ENCODE data around the gene CFAP54. TPM values are rescaled to one million over a fixed set of nuclear protein-coding genes. Genes with fewer than 3 reads are reported as not detected.

The CFAP54 gene
- total and polyA plus RNA-seq, 2 of the 4 experiments (the other 2 are of a cell fraction): 0.18 to 0.41 TPM

GRCh38 chr12:96487634-96488033, 1.7 kb upstream of the CFAP54 start:
- in situ Hi-C loops (cut with MboI; ENCODE audit: low sequenced_read_pairs): loop anchor here (5.0 kb wide), 1 partner anchor 85 kb away; the partner anchor contains the start of gene CDK17
- Histone ChIP-seq H3K4me3 (ENCODE audit: insufficient read depth, low read depth, low read length) (no peak overlapping the region), H2AK5ac (ENCODE audit: low read depth, low read length) (no peak overlapping the region), H3K36me3 (ENCODE audit: control insufficient read depth, insufficient read depth, low read length) (no peaks in the 10 kb centered on the region), H3K27ac (ENCODE audit: insufficient read depth, low read length) (no peak overlapping the region), H3K4me2 (ENCODE audit: low read depth, low read length) (no peak overlapping the region), H2AFZ (replicated peaks; ENCODE audit: low read length, poor library complexity) (no peak overlapping the region), H3K27me3 (ENCODE audit: control insufficient read depth, insufficient read depth, low read length) (peaks cover 4% of the 10 kb centered on the region; the same call in 1 of the 2 replicates), H2AK9ac (replicated peaks; ENCODE audit: low read depth, low read length, poor library complexity) (no peak overlapping the region), H3K79me1 (ENCODE audit: low read depth in 1 of 2, low read length in 2 of 2) (no peaks in the 10 kb centered on the region; a peak in 1 of 4 replicates), H4K8ac (ENCODE audit: low read depth in 2 of 2, low read length in 2 of 2) (peak overlapping the region in 1 of 2 experiments; percentile 31; a peak in 1 of 4 replicates), H3K18ac (ENCODE audit: low read depth, low read length) (peak overlapping the region; percentile 71; the same call in 1 of the 2 replicates), H2BK5ac (ENCODE audit: low read depth, low read length, poor library complexity, severe bottlenecking) (peak overlapping the region; percentile 59), H3K14ac (replicated peaks; ENCODE audit: low read depth, low read length) (no peak overlapping the region), H3K9me1 (ENCODE audit: insufficient read depth, low read length) (no peaks in the 10 kb centered on the region), H4K5ac (ENCODE audit: low read depth, low read length) (no peak overlapping the region), H2BK15ac (ENCODE audit: low read depth, low read length) (peak overlapping the region; percentile 79; the same call in 1 of the 3 replicates), H3K23ac (ENCODE audit: low read depth, low read length) (no peak overlapping the region), H2BK20ac (ENCODE audit: low read depth, low read length) (0 out of 2 replicates have a peak overlapping the region, but pooled peaks have one; percentile 11), H4K20me1 (ENCODE audit: insufficient read depth, low read length) (no peaks in the 10 kb centered on the region), H3K9ac (ENCODE audit: low read depth, low read length) (no peak overlapping the region), H3K9me3 (ENCODE audit: control insufficient read depth, insufficient read depth, low read length) (no peaks in the 10 kb centered on the region), H2BK120ac (ENCODE audit: low read depth, low read length) (peak overlapping the region; percentile 16; the same call in 1 of the 2 replicates), H3K56ac (ENCODE audit: extremely low read depth, insufficient read depth, low read length) (no peak overlapping the region), H3K4ac (ENCODE audit: low read depth, low read length) (no peak overlapping the region), H4K91ac (ENCODE audit: insufficient read depth, low read depth, low read length) (no peak overlapping the region), H3K4me1 (ENCODE audit: control insufficient read depth, insufficient read depth, low read length) (peaks cover 4% of the 10 kb centered on the region)
- no TSS peak for BruUV-seq (replicated peaks)
- WGBS, 2 experiments (ENCODE audit: extremely low coverage in 2 of 2, insufficient read length in 1 of 2): no CpG with 5 or more reads among the region's 3 CpGs
- TF ChIP-seq BHLHE40 (IDR thresholded peaks at IDR 0.05; ENCODE audit: low read depth, low read length) (no peak), CTCF (conservative IDR thresholded peaks at IDR 0.05; ENCODE audit: low read depth, low read length) (no peak), USF2 (IDR thresholded peaks at IDR 0.05; ENCODE audit: low read depth, low read length) (no peak), MAFK (IDR thresholded peaks at IDR 0.05; ENCODE audit: low read depth, low read length) (no peak), CHD1 (IDR thresholded peaks at IDR 0.05; ENCODE audit: low read depth, low read length) (no peak), CEBPB (IDR thresholded peaks at IDR 0.05; ENCODE audit: low read depth, low read length) (no peak), SMC3 (IDR thresholded peaks at IDR 0.05; ENCODE audit: low read depth, low read length) (no peak), RAD21 (IDR thresholded peaks at IDR 0.05; ENCODE audit: low read length) (no peak), RCOR1 (IDR thresholded peaks at IDR 0.05; ENCODE audit: insufficient replicate concordance, low read length) (no peak), NFE2L2 (IDR thresholded peaks at IDR 0.05; ENCODE audit: low read depth, low read length) (no peak), MAZ (IDR thresholded peaks at IDR 0.05; ENCODE audit: borderline replicate concordance, low read depth, low read length) (no peak), POLR2A (IDR thresholded peaks at IDR 0.05; ENCODE audit: low read depth, low read length) (no peak), FOS (IDR thresholded peaks at IDR 0.05; ENCODE audit: low read depth, low read length) (no peak), MXI1 (IDR thresholded peaks at IDR 0.05; ENCODE audit: borderline replicate concordance, low read depth, low read length) (no peak), RFX5 (IDR thresholded peaks at IDR 0.05; ENCODE audit: low read depth, low read length) (no peak)
- TF ChIP-seq, protein P1, sequence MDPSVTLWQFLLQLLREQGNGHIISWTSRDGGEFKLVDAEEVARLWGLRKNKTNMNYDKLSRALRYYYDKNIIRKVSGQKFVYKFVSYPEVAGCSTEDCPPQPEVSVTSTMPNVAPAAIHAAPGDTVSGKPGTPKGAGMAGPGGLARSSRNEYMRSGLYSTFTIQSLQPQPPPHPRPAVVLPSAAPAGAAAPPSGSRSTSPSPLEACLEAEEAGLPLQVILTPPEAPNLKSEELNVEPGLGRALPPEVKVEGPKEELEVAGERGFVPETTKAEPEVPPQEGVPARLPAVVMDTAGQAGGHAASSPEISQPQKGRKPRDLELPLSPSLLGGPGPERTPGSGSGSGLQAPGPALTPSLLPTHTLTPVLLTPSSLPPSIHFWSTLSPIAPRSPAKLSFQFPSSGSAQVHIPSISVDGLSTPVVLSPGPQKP (IDR thresholded peaks at IDR 0.05; ENCODE audit: borderline replicate concordance, low read depth, low read length): no peak
- no peak for DNase-seq
- no peak for ATAC-seq (ENCODE audit: low read depth)
- ChIA-PET CTCF (no interaction called here), POLR2A (ENCODE audit: unreplicated experiment) (no interaction called here)
- intact Hi-C loops (cut with micrococcal nuclease): loop anchor here (2.0 kb wide), 1 partner anchor 87 kb away; the partner anchor contains the start of gene CDK17
- dilution Hi-C loops (cut with HindIII; ENCODE audit: low sequenced_read_pairs, unreplicated experiment): no loop called here

Measured in IMR-90 (cell line).